AG09309 (cell line): Measurements from ENCODE around the gene NOXRED1.

Source experiments
- DNase-seq: peaks from one replicate; pipeline ENCODE4 v3.0.0-alpha.2; 2010; ENCODE audit warnings: low read depth
- H3K4me3 ChIP-seq: 2 replicates; pipeline ENCODE4 v1.5.1; 2011; ENCODE audit warnings: mild to moderate bottlenecking, low read depth, low read length, moderate library complexity; ENCODE audit not compliant: control insufficient read depth
- TF ChIP-seq, protein P1 (sequence below): IDR thresholded peaks from 2 replicates; pipeline ENCODE4 v1.5.1; 2011; ENCODE audit warnings: mild to moderate bottlenecking, low read depth, low read length, inconsistent platforms; ENCODE audit not compliant: insufficient read depth, control insufficient read depth; ENCODE audit errors: missing control alignments

The NOXRED1 gene

DNA sequence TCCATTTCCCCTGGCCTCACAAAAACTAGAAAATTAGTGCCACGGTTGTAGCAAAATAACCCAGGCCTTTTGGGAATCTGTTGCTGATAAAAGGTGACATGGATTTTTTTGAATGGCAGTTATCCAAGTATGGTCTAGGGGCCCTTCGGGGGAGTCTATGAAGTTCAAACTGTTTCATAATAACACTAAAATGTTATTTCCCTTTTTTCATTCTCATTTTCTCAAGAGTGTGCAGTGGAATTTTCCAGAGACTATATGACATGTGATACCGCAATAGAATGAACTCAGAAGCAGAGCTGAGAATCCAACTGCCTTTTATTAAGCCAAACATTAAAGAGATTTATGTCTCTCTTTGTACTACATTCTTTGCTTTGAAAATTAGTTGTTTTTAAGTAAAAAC is 75.6 kb downstream of the NOXRED1 start:
- TF ChIP-seq, protein P1, sequence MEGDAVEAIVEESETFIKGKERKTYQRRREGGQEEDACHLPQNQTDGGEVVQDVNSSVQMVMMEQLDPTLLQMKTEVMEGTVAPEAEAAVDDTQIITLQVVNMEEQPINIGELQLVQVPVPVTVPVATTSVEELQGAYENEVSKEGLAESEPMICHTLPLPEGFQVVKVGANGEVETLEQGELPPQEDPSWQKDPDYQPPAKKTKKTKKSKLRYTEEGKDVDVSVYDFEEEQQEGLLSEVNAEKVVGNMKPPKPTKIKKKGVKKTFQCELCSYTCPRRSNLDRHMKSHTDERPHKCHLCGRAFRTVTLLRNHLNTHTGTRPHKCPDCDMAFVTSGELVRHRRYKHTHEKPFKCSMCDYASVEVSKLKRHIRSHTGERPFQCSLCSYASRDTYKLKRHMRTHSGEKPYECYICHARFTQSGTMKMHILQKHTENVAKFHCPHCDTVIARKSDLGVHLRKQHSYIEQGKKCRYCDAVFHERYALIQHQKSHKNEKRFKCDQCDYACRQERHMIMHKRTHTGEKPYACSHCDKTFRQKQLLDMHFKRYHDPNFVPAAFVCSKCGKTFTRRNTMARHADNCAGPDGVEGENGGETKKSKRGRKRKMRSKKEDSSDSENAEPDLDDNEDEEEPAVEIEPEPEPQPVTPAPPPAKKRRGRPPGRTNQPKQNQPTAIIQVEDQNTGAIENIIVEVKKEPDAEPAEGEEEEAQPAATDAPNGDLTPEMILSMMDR, result no peak
- no peak overlapping the region for H3K4me3 ChIP-seq
- no peak for DNase-seq

GRCh38 chr14:77346495-77346894 is 76.8 kb downstream of the NOXRED1 start:
- no peak for DNase-seq
- TF ChIP-seq, protein P1, result no peak
- no peak overlapping the region for H3K4me3 ChIP-seq

- DNase-seq, result no peak
- TF ChIP-seq, protein P1, result no peak
- no peak overlapping the region for H3K4me3 ChIP-seq
Measured at GRCh38 chr14:77344377-77344996, 78.8 kb downstream of the NOXRED1 start.
